ENCODE measurements around the gene LHFPL5. TPM values are rescaled to one million over a fixed set of nuclear protein-coding genes. Genes with fewer than 3 reads are reported as not detected.

The LHFPL5 gene
- total and polyA plus RNA-seq, 7 donors: 0.10 to 0.34 TPM; not detected in 5

DNA sequence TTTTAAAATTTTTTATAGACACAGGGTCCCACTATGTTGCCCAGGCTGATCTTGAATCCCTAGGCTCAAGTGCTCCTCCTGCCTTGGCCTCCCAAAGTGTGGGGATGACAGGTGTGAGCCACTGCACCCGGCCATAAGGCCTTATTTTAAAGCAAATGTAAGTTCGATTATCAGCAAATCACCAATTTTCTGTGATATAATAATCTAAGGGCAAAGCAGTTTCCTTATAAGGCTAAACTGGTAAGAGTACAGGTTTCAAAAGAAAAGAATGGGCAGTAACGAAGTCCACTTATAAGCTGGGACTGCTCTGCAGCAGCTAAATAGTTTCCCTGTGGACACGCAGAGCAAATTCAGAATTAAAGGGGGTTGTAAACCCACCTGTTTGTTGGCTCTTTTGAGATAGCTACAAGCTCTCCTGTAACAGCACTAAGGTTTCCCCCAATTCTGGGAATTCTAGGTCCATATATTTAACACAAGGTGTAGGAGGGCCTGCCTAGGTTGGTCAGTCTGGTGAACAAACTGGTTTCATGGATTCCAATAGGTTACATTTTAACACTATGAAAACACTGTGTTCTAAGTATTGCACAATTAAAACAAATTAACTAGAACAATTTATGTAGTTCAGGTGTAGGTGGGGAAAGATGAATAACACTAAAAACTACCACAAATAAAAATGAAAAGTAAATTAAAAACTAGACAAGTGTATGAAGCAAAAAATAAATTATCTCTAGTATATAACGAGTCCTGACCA, 26.3 kb downstream of the LHFPL5 start:
- H3K27me3 ChIP-seq (ENCODE audit: insufficient read depth in 3 of 3, low read length in 2 of 3): no peaks in the 10 kb centered on the region
- no peaks in the 10 kb centered on the region for H3K4me1 ChIP-seq
- ATAC-seq: no peak
- peaks cover 2 to 31% of the 10 kb centered on the region in 2 donors for H3K36me3 ChIP-seq (ENCODE audit: insufficient read depth in 1 of 2, low read depth in 1 of 2)
- intact Hi-C loops (cut with DNase I): no loop called here
- H3K27ac ChIP-seq: no peak overlapping the region
- DNase-seq: no peak
- no peak overlapping the region for H3K4me3 ChIP-seq
- TF ChIP-seq, protein P1, sequence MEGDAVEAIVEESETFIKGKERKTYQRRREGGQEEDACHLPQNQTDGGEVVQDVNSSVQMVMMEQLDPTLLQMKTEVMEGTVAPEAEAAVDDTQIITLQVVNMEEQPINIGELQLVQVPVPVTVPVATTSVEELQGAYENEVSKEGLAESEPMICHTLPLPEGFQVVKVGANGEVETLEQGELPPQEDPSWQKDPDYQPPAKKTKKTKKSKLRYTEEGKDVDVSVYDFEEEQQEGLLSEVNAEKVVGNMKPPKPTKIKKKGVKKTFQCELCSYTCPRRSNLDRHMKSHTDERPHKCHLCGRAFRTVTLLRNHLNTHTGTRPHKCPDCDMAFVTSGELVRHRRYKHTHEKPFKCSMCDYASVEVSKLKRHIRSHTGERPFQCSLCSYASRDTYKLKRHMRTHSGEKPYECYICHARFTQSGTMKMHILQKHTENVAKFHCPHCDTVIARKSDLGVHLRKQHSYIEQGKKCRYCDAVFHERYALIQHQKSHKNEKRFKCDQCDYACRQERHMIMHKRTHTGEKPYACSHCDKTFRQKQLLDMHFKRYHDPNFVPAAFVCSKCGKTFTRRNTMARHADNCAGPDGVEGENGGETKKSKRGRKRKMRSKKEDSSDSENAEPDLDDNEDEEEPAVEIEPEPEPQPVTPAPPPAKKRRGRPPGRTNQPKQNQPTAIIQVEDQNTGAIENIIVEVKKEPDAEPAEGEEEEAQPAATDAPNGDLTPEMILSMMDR (IDR thresholded peaks at IDR 0.05): no peak
- no peaks in the 10 kb centered on the region for H3K9me3 ChIP-seq
- 86 to 92% (median 92%) methylated on average over 5 of the region's 5 CpGs for WGBS, 3 donors

DNA sequence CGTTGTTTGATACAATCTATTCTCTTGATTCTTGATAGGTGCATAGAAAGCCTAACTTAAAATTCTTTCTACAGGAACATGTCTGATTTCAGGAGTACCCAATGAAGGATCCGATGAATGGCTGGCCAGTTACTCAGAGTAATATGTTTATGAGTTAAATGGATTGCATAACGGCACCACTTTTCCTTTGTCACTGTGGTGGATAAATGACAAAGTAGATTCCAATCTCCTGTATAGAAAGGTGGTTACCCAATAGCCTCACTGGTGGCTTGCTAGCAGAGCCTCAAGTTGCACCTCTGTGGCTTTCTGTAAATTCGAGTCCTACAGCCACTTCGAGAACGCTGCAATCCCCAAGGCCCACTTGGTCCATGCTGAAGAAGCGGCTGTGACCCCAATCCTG, 28.4 kb downstream of the LHFPL5 start:
- Histone ChIP-seq H3K4me1 (no peaks in the 10 kb centered on the region), H3K9me3 (no peaks in the 10 kb centered on the region), H3K27me3 (ENCODE audit: insufficient read depth in 3 of 3, low read length in 2 of 3) (no peaks in the 10 kb centered on the region), H3K27ac (no peak overlapping the region), H3K36me3 (ENCODE audit: insufficient read depth in 1 of 2, low read depth in 1 of 2) (peaks cover 5 to 50% of the 10 kb centered on the region in 2 donors), H3K4me3 (no peak overlapping the region)
- 87 to 93% (median 90%) methylated on average over 7 of the region's 7 CpGs for WGBS, 3 donors
- ATAC-seq: peak in 1 of 4 donors; percentile 37
- intact Hi-C loops (cut with DNase I): no loop called here
- TF ChIP-seq, protein P1 (IDR thresholded peaks at IDR 0.05): no peak
- no peak for DNase-seq

DNA sequence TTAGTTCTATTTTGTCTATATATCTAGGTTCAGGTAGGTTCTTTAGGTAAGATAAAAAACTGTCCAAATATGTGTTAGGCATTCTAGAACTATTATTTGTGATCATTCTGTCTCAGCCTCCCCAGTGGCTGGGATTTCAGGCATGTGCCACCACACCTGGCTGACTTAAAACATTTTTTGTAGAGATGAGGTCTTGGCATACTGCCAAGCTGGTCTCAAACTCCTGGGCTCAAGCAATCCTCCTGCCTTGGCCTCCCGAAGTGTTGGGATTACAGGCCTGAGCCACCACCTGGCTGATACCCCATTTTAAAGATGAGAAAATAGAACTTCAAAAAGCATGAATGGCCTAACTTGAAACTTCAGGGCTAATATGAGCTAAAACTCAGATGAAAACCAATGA, 33.9 kb downstream of the LHFPL5 start:
- Histone ChIP-seq H3K36me3 (ENCODE audit: insufficient read depth in 1 of 2, low read depth in 1 of 2) (peaks cover 6 to 79% of the 10 kb centered on the region in 2 donors), H3K27ac (no peak overlapping the region), H3K27me3 (ENCODE audit: insufficient read depth in 3 of 3, low read length in 2 of 3) (no peaks in the 10 kb centered on the region), H3K4me3 (no peak overlapping the region), H3K9me3 (no peaks in the 10 kb centered on the region), H3K4me1 (no peaks in the 10 kb centered on the region)
- intact Hi-C loops (cut with DNase I): no loop called here
- 50 to 80% (median 55%) methylated on average over 1 of the region's 1 CpG for WGBS, 3 donors
- no peak for ATAC-seq
- no peak for DNase-seq
- TF ChIP-seq, protein P1 (IDR thresholded peaks at IDR 0.05): no peak

DNA sequence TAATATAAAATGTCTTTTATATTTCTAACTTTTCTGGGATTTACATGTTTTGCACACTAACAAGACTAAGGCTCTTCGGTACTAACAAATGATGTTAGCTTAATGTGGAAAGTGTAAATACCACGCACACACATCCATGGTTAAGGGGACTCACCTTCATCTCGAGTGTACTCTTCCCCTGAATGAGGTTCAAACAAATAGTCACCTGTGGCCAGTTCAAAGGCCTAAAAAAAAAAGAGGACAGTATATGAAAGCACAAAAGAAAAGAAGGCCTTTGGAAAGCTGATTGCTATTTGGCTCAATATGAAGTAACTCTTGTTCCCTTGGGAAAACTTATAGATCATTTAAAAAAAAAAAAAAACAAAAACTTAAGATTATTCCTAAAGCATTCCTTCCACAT, 37.2 kb downstream of the LHFPL5 start:
- intact Hi-C loops (cut with DNase I): no loop called here
- H3K4me3 ChIP-seq: no peak overlapping the region
- TF ChIP-seq, protein P1 (IDR thresholded peaks at IDR 0.05): no peak
- H3K9me3 ChIP-seq: no peaks in the 10 kb centered on the region
- DNase-seq (no peak), ATAC-seq (no peak)
- 93 to 95% (median 93%) methylated on average over 3 of the region's 3 CpGs for WGBS, 3 donors
- H3K4me1 ChIP-seq: no peaks in the 10 kb centered on the region
- H3K27me3 ChIP-seq (ENCODE audit: insufficient read depth in 3 of 3, low read length in 2 of 3): no peaks in the 10 kb centered on the region
- H3K27ac ChIP-seq: no peak overlapping the region
- peaks cover 4 to 65% of the 10 kb centered on the region in 2 donors for H3K36me3 ChIP-seq (ENCODE audit: insufficient read depth in 1 of 2, low read depth in 1 of 2)

- no peaks in the 10 kb centered on the region for H3K27me3 ChIP-seq (ENCODE audit: insufficient read depth in 3 of 3, low read length in 2 of 3)
- peaks cover 3 to 56% of the 10 kb centered on the region in 2 donors for H3K36me3 ChIP-seq (ENCODE audit: insufficient read depth in 1 of 2, low read depth in 1 of 2)
- 94 to 96% (median 95%) methylated on average over 3 of the region's 3 CpGs for WGBS, 3 donors
- TF ChIP-seq, protein P1 (IDR thresholded peaks at IDR 0.05): no peak
- no peak overlapping the region for H3K4me3 ChIP-seq
- no peaks in the 10 kb centered on the region for H3K4me1 ChIP-seq
- DNase-seq (no peak), ATAC-seq (no peak)
- intact Hi-C loops (cut with DNase I): no loop called here
- H3K9me3 ChIP-seq: peaks cover 2% of the 10 kb centered on the region
- no peak overlapping the region for H3K27ac ChIP-seq
Observed at GRCh38 chr6:35844290-35844689, 39.1 kb downstream of the LHFPL5 start.

Data from psoas muscle (tissue), 8 donors.